HCT116 (cell line): ENCODE results near the gene KLHL3. TPM values are rescaled to one million over a fixed set of nuclear protein-coding genes. Genes with fewer than 3 reads are reported as not detected.

Experiments used
- ATAC-seq: fragments of 200-7000 bp; cut with Tn5 transposase; 2 replicates; pipeline ENCODE4 v1.9.1; 2020; ENCODE audit warnings: mild to moderate bottlenecking, moderate library complexity
- BruUV-seq: library from RNA; stranded (reverse); fragments of 400-500 nt; replicated peaks from 2 replicates; lab custom pipeline; 2021; lab: Mats Ljungman, UMichigan
- CTCF ChIA-PET: fragments of 300-600 bp; sonication (Branson Sonifier 250); formaldehyde crosslinking; loops from one replicate; lab custom pipeline; 2021; ENCODE audit warnings: antibody characterized with exemption; lab: Charles Lee
- POLR2A ChIA-PET: fragments of 300-600, 350-600 bp; sonication (Branson Sonifier 250); formaldehyde crosslinking; loops from one replicate; lab custom pipeline; 2021; ENCODE audit warnings: antibody characterized with exemption; lab: Charles Lee
- RAD21 ChIA-PET, 2 experiments: fragments of 300-600 bp; sonication (Branson Sonifier 250); formaldehyde crosslinking; loops; one replicate each; lab custom pipeline; 2023; ENCODE audit warnings: low total read pairs in 2 of 2; ENCODE audit not compliant: uncharacterized antibody in 2 of 2, unreplicated experiment in 2 of 2, low non-redundant PET in 1 of 2; lab: Charles Lee
- DNase-seq: peaks from one replicate; pipeline ENCODE4 v3.0.0-alpha.2; 2010; ENCODE audit warnings: low read depth, low spot score
- H2AFZ ChIP-seq: fragments of 200-600 bp; shearing (Covaris generic), sonication (generic); 2 replicates; pipeline ENCODE4 v1.6.1; 2017; ENCODE audit warnings: low read depth, mixed run types, mixed read lengths, antibody characterized with exemption, low read length; ENCODE audit not compliant: poor library complexity, severe bottlenecking
- H3K27ac ChIP-seq: 2 replicates; pipeline ENCODE4 v1.5.1; 2012; ENCODE audit warnings: low read depth, low read length
- H3K27me3 ChIP-seq: fragments of 200-600 bp; sonication (generic); 2 replicates; pipeline ENCODE4 v1.6.1; 2016; ENCODE audit warnings: mixed run types, low read length, mixed read lengths; ENCODE audit not compliant: insufficient read depth
- H3K36me3 ChIP-seq, 2 experiments: fragments of 200-500 bp in 1 of 2; fragments of 200-600 bp in 1 of 2; sonication (Bioruptor generic) in 1 of 2; sonication (generic) in 1 of 2; 2 replicates each; pipeline versions ENCODE4 v1.5.1 to v1.6.1; 2014 to 2016; ENCODE audit warnings: low read length in 2 of 2, inconsistent platforms in 1 of 2, mixed read lengths in 1 of 2, mixed run types in 1 of 2; ENCODE audit not compliant: insufficient read depth in 2 of 2, control insufficient read depth in 1 of 2
- H3K4me1 ChIP-seq, 2 experiments: fragments of 200-600 bp in 1 of 2; sonication (generic) in 1 of 2; 2 replicates each; pipeline versions ENCODE4 v1.5.1 to v1.6.1; 2012 to 2017; ENCODE audit warnings: low read length in 2 of 2, inconsistent platforms in 1 of 2, mild to moderate bottlenecking in 1 of 2, mixed read lengths in 1 of 2, mixed run types in 1 of 2, moderate library complexity in 1 of 2; ENCODE audit not compliant: insufficient read depth in 2 of 2, control insufficient read depth in 1 of 2
- H3K4me2 ChIP-seq: fragments of 200-600 bp; sonication (generic); 2 replicates; pipeline ENCODE4 v1.6.1; 2017; ENCODE audit warnings: mixed run types, low read length, mixed read lengths
- H3K4me3 ChIP-seq, 2 experiments: fragments of 200-600 bp in 1 of 2; sonication (generic) in 1 of 2; replicated peaks in 1 of 2; 2 replicates each; pipeline ENCODE4 v1.5.1; 2011 to 2016; ENCODE audit warnings: low read length in 2 of 2, control low read depth in 1 of 2, low read depth in 1 of 2, mild to moderate bottlenecking in 1 of 2, mixed read lengths in 1 of 2, mixed run types in 1 of 2
- H3K79me2 ChIP-seq: fragments of 200-600 bp; sonication (generic); 2 replicates; pipeline ENCODE4 v1.6.1; 2017; ENCODE audit warnings: mild to moderate bottlenecking, mixed run types, low read length, moderate library complexity, mixed read lengths; ENCODE audit not compliant: insufficient read depth
- H3K9ac ChIP-seq: fragments of 200-600 bp; sonication (generic); 2 replicates; pipeline ENCODE4 v1.6.1; 2016; ENCODE audit warnings: low read length, mixed read lengths
- H3K9me2 ChIP-seq: fragments of 200-600 bp; sonication (generic), shearing (Covaris generic); 2 replicates; pipeline ENCODE4 v1.6.1; 2017; ENCODE audit warnings: mixed run types, mild to moderate bottlenecking, moderate library complexity; ENCODE audit not compliant: insufficient read depth
- H3K9me3 ChIP-seq, 2 experiments: fragments of 200-500 bp in 1 of 2; fragments of 200-600 bp in 1 of 2; sonication (Bioruptor generic) in 1 of 2; sonication (generic) in 1 of 2; 2 replicates each; pipeline ENCODE4 v1.6.1; 2014 to 2017; ENCODE audit warnings: low read length in 2 of 2, mixed read lengths in 2 of 2, inconsistent platforms in 1 of 2, low read depth in 1 of 2, mild to moderate bottlenecking in 1 of 2, mixed run types in 1 of 2, moderate library complexity in 1 of 2; ENCODE audit not compliant: control insufficient read depth in 1 of 2, insufficient read depth in 1 of 2
- H4K20me1 ChIP-seq: fragments of 200-600 bp; sonication (generic), shearing (Covaris generic); 2 replicates; pipeline ENCODE4 v1.6.1; 2017; ENCODE audit warnings: mixed run types, mild to moderate bottlenecking, moderate library complexity; ENCODE audit not compliant: insufficient read depth
- EGR1 ChIP-seq: IDR thresholded peaks from 2 replicates; pipeline ENCODE4 v1.6.1; 2012; ENCODE audit warnings: low read depth
- EZH2 ChIP-seq: fragments of 200-600 bp; sonication (generic); IDR thresholded peaks from 2 replicates; pipeline ENCODE4 v1.6.1; 2017; ENCODE audit warnings: antibody characterized with exemption, mixed run types
- FOSL1 ChIP-seq: IDR thresholded peaks from 2 replicates; pipeline ENCODE4 v1.6.1; 2012; ENCODE audit warnings: low read depth
- RAD21 ChIP-seq: IDR thresholded peaks from 2 replicates; pipeline ENCODE4 v1.6.1; 2012; ENCODE audit warnings: low read depth, mild to moderate bottlenecking
- SIN3A ChIP-seq: IDR thresholded peaks from 2 replicates; pipeline ENCODE4 v1.6.1; 2012; ENCODE audit warnings: low read depth
- SRF ChIP-seq: IDR thresholded peaks from 2 replicates; pipeline ENCODE4 v1.6.1; 2012; ENCODE audit warnings: low read depth
- TCF7L2 ChIP-seq: IDR thresholded peaks from 2 replicates; pipeline ENCODE4 v1.7.0; 2011; ENCODE audit warnings: borderline replicate concordance, inconsistent platforms; ENCODE audit not compliant: insufficient read depth, insufficient read length; ENCODE audit errors: extremely low read depth
- intact Hi-C: fragments of 100-400 bp; cut with micrococcal nuclease; formaldehyde crosslinking; loops from 2 replicates; pipeline ENCODE4 v1.10.0; 2022
- total RNA-seq: library from RNA; stranded (reverse); gene quantifications from one replicate; pipeline ENCODE4 v1.2.1, GENCODE V29; 2021; ENCODE audit not compliant: unreplicated experiment
- TF ChIP-seq, protein P1 (sequence below): IDR thresholded peaks from 2 replicates; pipeline ENCODE4 v1.6.1; 2012
- TF ChIP-seq, protein P2 (sequence below): IDR thresholded peaks from 2 replicates; pipeline ENCODE4 v1.6.1; 2012
- TF ChIP-seq, protein P3 (sequence below), 3 experiments: fragments of 200-600 bp in 1 of 3; sonication (generic) in 1 of 3; IDR thresholded peaks in 2 of 3; conservative IDR thresholded peaks in 1 of 3; 2 replicates each; pipeline ENCODE4 v1.5.1; 2012 to 2017; ENCODE audit warnings: low read depth in 2 of 3, low read length in 2 of 3, antibody characterized with exemption in 1 of 3, borderline replicate concordance in 1 of 3, control low read depth in 1 of 3, mild to moderate bottlenecking in 1 of 3, mixed read lengths in 1 of 3, mixed run types in 1 of 3, moderate library complexity in 1 of 3; ENCODE audit not compliant: insufficient read depth in 1 of 3

Gene KLHL3
- total RNA-seq, 1 experiment from 2014 or later = not detected

DNA sequence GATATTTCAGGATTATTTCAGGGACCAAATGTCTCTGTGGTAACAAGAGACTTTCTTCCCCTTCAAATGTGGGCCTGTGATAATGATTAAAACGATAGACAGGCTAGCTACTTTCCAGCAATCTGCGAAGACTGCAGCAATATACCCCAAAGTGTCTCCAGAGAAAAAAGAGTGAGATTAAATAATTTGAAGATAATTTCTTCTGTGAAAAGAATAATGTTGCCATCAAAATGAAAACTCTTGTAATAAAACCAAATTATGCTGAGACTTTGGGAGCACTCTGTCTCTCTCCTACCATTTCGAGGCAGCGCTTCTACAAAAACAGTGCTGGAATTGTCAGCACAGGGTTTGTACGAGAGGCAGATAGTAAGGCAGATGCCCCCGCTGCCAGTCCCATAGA lies 132.5 kb downstream of the KLHL3 start:
- no peaks in the 10 kb centered on the region for H4K20me1 ChIP-seq
- H3K9me2 ChIP-seq = no peaks in the 10 kb centered on the region
- peaks cover 97% of the 10 kb centered on the region for H3K27me3 ChIP-seq
- RAD21 ChIA-PET = no interaction called here
- no peaks in the 10 kb centered on the region for H3K4me1 ChIP-seq
- H3K4me2 ChIP-seq = no peak overlapping the region
- POLR2A ChIA-PET = no interaction called here
- H2AFZ ChIP-seq = no peak overlapping the region
- no peak overlapping the region for H3K27ac ChIP-seq
- no peak for DNase-seq
- H3K9ac ChIP-seq = no peak overlapping the region
- H3K9me3 ChIP-seq = no peaks in the 10 kb centered on the region
- no TSS peak for BruUV-seq
- no peaks in the 10 kb centered on the region for H3K79me2 ChIP-seq
- TF ChIP-seq RAD21 (no peak), SRF (no peak), EGR1 (no peak), FOSL1 (no peak), EZH2 (no peak), SIN3A (no peak), TCF7L2 (no peak)
- TF ChIP-seq, protein P1, sequence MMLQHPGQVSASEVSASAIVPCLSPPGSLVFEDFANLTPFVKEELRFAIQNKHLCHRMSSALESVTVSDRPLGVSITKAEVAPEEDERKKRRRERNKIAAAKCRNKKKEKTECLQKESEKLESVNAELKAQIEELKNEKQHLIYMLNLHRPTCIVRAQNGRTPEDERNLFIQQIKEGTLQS = no peak
- TF ChIP-seq, protein P2, sequence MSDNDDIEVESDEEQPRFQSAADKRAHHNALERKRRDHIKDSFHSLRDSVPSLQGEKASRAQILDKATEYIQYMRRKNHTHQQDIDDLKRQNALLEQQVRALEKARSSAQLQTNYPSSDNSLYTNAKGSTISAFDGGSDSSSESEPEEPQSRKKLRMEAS = no peak
- TF ChIP-seq, protein P3, sequence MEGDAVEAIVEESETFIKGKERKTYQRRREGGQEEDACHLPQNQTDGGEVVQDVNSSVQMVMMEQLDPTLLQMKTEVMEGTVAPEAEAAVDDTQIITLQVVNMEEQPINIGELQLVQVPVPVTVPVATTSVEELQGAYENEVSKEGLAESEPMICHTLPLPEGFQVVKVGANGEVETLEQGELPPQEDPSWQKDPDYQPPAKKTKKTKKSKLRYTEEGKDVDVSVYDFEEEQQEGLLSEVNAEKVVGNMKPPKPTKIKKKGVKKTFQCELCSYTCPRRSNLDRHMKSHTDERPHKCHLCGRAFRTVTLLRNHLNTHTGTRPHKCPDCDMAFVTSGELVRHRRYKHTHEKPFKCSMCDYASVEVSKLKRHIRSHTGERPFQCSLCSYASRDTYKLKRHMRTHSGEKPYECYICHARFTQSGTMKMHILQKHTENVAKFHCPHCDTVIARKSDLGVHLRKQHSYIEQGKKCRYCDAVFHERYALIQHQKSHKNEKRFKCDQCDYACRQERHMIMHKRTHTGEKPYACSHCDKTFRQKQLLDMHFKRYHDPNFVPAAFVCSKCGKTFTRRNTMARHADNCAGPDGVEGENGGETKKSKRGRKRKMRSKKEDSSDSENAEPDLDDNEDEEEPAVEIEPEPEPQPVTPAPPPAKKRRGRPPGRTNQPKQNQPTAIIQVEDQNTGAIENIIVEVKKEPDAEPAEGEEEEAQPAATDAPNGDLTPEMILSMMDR (IDR thresholded peaks at IDR 0.05 in 2 of 3, conservative IDR thresholded peaks at IDR 0.05 in 1 of 3; ENCODE audit: borderline replicate concordance in 1 of 3, insufficient read depth in 1 of 3, low read depth in 2 of 3, low read length in 2 of 3) = no peak
- intact Hi-C loops = no loop called here
- no peaks in the 10 kb centered on the region for H3K36me3 ChIP-seq
- ATAC-seq = no peak
- CTCF ChIA-PET = no interaction called here
- H3K4me3 ChIP-seq = no peak overlapping the region
